NCI-H1048 (cell line): Measurements from ENCODE around the gene TTC38.

Source experiments
- DNase-seq: peaks from one replicate; lab custom pipeline; 2025; lab: John Stamatoyannopoulos, UW

Gene TTC38

DNA sequence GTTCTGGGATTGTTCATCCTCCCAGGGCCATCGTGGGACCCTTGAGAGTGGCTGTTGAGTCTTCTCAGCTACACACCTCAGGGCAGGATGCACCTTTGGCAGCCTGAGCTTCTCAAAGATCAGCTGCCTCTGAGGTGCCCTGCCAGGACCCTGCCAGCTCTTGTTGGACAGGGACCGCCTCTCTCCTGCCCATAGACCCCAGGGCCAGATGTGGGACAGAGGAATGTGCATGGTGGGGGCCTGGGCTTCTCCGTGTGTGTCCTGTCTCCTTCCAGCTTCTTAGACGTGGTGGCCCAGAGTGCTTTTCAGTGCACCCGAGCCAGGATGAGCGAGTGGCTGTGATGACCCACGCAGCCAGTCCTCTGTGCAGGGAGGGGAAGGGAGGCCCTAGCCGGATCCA is 61.8 kb downstream of the TTC38 start:
- no peak for DNase-seq

DNA sequence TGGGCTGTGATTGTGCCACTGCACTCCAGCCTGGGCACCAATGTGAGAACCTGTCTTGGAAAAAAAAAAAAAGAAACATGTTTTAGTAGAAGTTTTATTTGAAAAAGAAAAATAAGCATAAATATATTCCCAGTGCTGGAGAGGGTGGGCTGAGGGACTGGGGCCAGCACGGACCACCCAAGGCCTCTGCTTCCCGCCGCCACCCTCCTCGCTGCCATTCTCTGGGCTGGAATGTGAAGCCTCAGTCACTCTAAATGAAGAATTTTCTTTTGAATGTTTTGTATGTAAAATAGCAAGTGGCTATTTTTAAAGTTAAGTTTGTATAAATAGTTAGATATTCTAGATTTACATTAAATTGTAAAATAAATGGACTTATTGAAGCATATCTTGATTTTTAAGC is 62.6 kb downstream of the TTC38 start:
- DNase-seq, result no peak

DNA sequence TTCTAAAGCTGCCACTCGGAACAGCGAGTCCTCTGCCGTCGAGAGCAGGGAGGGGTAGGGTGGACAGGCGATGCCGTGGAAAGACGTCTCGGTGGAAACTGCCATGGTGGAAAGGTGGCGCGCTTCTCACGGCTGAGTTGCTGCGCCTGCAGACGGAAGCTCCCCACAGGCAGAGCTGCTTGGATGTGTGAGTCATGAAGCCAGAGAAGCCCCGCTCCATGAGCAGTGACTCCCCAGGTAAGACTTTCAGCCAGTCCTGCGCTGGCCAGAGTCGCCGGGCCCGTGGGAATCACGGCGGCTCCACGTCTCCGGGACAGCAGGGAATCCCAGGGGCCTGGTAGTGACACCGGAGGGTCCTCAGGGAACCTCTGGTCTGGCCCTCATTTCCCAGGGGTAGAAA is 63.7 kb downstream of the TTC38 start:
- DNase-seq, result no peak

DNA sequence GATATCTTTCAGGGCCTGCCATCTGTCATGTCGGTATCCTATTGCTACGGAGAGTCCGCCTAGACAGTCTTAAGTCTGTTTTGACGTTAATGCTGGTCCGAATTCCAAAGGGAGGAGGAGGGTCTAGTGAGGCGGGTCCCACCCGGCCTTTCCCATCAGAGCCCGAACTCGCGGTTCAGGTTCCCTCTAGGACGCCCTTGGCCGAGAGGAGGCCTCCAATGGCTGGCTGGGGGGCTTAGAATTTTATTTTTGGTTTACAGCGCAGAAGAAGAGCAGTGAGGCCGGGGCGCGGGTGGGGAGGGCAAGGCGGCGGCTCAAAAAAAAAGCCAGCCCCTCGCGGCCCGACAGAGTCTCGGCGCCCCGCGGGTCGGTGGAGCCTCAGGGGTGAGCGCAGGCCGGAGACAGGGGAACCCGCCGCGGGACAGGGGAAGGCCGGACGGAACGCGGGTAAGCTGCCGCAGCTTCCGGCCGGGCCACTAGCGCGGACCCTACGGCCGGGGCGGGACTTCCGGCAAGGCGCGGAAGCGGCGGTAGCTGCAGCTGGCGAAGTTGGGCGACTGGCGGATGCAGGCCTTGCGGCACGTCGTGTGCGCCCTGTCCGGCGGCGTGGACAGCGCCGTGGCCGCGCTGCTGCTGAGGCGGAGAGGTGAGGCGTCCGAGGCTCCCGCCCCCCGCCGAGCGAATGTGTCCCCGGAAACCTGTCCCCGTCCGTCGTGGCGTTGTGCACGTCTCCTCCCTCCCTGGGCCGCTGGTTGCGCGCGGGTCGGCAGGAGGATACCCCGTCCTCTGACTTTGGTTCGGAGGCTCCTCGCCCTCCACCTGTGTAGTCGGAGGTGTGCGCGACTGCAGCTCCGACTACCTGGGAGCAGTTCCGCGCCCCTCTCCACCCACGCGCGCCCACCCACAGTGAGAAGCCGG is 67.7 kb downstream of the TTC38 start, which contains the start of gene TRMU:
TRMU (plus strand) TSS at position 514 of the 918 bp plus-strand sequence; CDS start at position 565, 51 bp downstream.
- DNase-seq, result peak; percentile 56

DNA sequence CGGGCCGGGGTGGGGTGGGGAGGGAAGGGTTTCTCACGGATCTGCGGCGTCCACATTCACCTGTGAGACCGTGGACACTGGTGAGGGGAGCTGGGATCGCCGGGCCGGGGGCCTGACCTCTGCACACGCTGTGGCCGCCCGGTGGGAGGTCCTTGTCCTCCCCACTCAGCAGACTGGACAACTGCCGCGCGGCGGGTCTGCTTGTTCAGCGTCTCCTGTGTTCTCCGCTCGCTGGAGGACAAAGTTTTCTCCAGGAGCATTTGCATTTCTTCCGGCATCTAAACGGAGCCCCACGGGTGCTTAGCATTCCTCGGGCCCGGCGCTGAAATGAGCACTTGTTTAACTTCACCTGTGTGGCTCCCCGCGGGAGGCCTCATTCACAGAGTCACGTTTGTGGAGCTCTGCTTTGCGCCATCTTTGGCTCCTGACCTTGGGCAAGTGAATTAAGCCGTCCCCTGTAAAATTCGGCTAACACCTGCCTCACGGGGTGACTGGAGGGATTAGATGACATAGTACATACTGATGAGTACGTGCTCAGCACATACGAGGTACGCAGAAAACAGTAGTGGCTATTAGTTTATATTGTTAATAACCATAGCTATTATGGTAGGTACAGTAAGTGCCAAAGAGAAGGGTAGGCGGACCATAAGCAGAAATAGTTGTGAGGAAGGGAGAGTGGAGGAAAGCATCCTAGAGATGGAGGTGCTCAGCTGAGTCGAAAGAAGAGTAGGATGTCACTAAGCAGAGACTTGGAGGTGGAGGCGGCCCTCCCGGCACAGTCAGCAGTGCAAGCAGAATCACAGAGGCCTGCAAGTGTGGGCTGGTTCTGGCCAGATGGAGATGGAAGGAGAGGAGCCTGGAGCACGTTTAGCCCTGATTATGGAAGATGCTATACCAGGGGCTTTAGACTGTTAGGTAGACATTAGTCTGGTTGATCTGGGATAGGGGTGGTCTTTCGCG is 68.6 kb downstream of the TTC38 start:
- DNase-seq, result no peak

DNA sequence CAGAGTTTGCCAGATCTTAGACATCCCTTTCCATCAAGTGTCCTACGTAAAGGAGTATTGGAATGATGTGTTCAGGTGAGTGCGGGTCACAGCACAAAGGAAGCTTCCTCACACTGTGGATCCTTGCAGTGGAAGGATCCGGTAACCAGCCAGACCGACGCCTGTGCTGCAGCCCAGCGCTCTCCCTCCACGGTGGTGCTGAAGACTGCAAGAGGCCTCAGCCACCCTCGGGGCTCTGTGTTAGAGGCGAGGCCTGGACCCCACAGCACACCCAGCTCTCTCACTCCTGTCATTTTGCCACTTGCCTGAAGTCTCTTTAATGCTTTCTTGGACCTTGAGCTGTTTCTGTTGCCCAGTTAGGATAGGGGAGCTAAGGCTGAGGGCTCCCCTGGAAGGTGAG is 70.1 kb downstream of the TTC38 start:
- DNase-seq, result no peak

DNA sequence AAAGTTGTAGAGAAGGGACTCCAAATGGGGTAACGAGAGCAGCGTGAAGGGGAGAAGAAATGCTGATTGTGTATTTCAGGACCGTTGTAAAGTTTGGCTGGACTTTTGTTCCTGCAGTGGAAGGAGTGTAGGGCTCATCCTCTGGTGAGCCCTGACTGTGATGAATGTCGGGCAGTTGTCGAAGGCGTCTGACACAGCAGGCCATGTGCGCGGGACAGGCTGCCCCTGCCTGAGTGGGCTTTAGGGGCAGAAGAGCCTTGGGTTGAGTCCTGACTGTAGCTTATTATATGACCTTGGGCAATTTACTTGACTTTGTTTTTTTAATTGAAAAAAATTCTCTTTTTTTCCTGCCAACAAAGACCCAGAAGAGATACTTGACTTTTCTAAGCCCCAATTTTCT is 70.8 kb downstream of the TTC38 start:
- no peak for DNase-seq

DNA sequence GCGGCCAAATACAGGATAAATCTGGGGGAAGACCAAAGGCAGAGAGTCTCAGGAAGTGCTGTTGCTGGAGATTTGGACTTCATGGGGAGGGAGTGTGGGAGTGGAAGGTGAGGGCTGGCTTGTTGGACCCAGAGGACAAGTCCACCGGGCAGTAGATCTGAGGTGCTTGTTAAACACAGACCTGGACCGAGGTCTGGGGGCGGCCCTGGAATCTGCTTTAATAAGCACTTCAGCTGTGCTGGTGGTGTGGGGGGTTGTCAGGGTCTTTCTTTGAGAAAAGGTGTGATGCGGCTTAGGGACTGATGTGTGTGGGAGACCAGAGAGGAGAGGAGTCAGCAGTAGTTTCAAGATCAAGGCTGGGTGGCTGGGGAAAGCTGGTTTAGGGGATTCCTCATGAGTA is 72.1 kb downstream of the TTC38 start:
- DNase-seq, result no peak

DNA sequence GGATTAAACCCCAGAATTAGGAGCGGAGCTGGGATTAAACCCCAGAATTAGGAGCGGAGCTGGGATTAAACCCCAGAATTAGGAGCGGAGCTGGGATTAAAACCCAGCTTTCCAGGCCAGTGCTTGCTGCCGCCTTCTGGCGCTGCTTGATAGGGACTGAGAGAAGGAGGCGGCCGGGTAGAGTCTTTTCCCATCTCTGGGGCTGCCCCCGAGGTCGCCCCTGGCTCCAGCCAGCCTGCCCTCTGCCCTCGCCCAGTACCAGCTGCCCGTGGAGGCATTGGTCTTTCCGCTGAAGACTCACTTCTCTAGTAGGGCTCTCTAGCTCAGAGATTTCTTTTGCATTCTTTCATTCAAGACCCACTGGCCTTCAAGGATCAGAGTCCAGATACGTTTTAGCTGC is 72.9 kb downstream of the TTC38 start:
- DNase-seq, result no peak
